ENCODE data around the gene NUP98. TPM values are rescaled to one million over a fixed set of nuclear protein-coding genes. Genes with fewer than 3 reads are reported as not detected.

The NUP98 gene
- total and polyA plus RNA-seq, 10 of the 15 experiments (the other 5 are each of a cell fraction or from before 2014, with no cell fraction given) = 21.7 to 108 (median 78.9) TPM

DNA sequence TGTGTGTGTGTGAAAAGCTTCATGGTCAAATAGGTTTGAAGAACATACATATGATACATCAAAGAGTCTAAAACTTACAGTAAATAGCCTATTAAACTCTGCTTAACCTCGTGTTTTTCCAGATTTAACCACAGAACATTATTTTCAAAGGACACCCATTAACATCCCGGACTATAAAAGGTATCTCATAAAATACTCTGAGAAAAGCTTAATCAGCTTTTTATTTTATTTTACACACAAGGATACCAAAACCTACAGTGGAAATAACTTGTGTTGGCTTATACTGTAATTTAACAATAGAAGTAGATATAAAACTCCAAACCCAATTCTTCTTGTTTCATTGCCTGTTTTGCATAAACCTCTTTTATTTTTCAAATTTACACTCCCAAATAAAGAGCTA, 76.4 kb downstream of the NUP98 start:
- Histone ChIP-seq H3K9me3 (replicated peaks; ENCODE audit: control insufficient read depth, insufficient read depth, low read length) (no peaks in the 10 kb centered on the region), H2AFZ (ENCODE audit: control insufficient read depth, low read depth, low read length) (no peak overlapping the region), H3K36me3 (ENCODE audit: control insufficient read depth in 2 of 2, insufficient read depth in 2 of 2, low read length in 1 of 2) (peaks cover 16 to 32% of the 10 kb centered on the region in 2 experiments), H3K27ac (ENCODE audit: control insufficient read depth, insufficient read depth) (no peak overlapping the region), H4K20me1 (ENCODE audit: control insufficient read depth, insufficient read depth) (no peaks in the 10 kb centered on the region), H3K79me2 (ENCODE audit: control insufficient read depth, insufficient read depth, low read length) (no peaks in the 10 kb centered on the region), H3K4me2 (ENCODE audit: control insufficient read depth, insufficient read depth) (no peak overlapping the region), H3K9ac (ENCODE audit: control insufficient read depth, insufficient read depth, low read length) (no peak overlapping the region), H3K4me1 (ENCODE audit: control insufficient read depth, insufficient read depth, low read length) (no peaks in the 10 kb centered on the region), H3K4me3 (no peak overlapping the region), H3K27me3 (replicated peaks in 1 of 2; ENCODE audit: control insufficient read depth in 2 of 2, insufficient read depth in 2 of 2, low read length in 1 of 2) (no peaks in the 10 kb centered on the region)
- WGBS (ENCODE audit: insufficient coverage, insufficient replicate concordance, low lambda C conversion rate, missing lambda C conversion rate) = 94% methylated on average over 2 of the region's 2 CpGs
- in situ Hi-C loops (cut with MboI) = no loop called here
- intact Hi-C loops (cut with micrococcal nuclease; ENCODE audit: unreplicated experiment) = loop anchor here (10.0 kb wide), 1 partner anchor 54 kb away; no protein-coding TSS in a partner anchor
- no peak for FAIRE-seq
- DNase-seq (ENCODE audit: low read depth, low spot score) = no peak
- no TSS peak for BruUV-seq (replicated peaks)
- ChIA-PET SMC1A (ENCODE audit: uncharacterized antibody, unreplicated experiment) (interaction anchor here (0.6 to 1.2 kb wide), 5 partner anchors 9 to 344 kb away, joined by 3 to 4 read pairs (median 4); no protein-coding TSS in a partner anchor), RAD21 (ENCODE audit: unreplicated experiment) (interaction anchor here (1.2 kb wide), 1 partner anchor 87 kb away, joined by 3 read pairs; the partner anchor contains the start of gene PGAP2), POLR2A (interaction anchor here (0.9 kb wide), 1 partner anchor 14 kb away, joined by 3 read pairs; no protein-coding TSS in a partner anchor), CTCF (interaction anchor here (0.6 to 1.4 kb wide), 2 partner anchors 120 to 121 kb away, joined by 3 read pairs; no protein-coding TSS in a partner anchor)
- ATAC-seq = no peak
- TF ChIP-seq SUPT20H (IDR thresholded peaks at IDR 0.05; ENCODE audit: borderline replicate concordance, control insufficient read depth, low read depth, low read length) (no peak), TCF12 (IDR thresholded peaks at IDR 0.05; ENCODE audit: low read depth, low read length) (no peak), GABPA (IDR thresholded peaks at IDR 0.05; ENCODE audit: low read depth) (no peak), EED (IDR thresholded peaks at IDR 0.05; ENCODE audit: low read depth) (no peak), NFYA (IDR thresholded peaks at IDR 0.05; ENCODE audit: borderline replicate concordance, low read depth, low read length) (no peak), SIX5 (IDR thresholded peaks at IDR 0.05; ENCODE audit: low read depth, low read length, severe bottlenecking) (no peak), JUND (IDR thresholded peaks at IDR 0.05; ENCODE audit: low read depth, low read length) (no peak), LARP7 (IDR thresholded peaks at IDR 0.05) (no peak)
- TF ChIP-seq, protein P1, sequence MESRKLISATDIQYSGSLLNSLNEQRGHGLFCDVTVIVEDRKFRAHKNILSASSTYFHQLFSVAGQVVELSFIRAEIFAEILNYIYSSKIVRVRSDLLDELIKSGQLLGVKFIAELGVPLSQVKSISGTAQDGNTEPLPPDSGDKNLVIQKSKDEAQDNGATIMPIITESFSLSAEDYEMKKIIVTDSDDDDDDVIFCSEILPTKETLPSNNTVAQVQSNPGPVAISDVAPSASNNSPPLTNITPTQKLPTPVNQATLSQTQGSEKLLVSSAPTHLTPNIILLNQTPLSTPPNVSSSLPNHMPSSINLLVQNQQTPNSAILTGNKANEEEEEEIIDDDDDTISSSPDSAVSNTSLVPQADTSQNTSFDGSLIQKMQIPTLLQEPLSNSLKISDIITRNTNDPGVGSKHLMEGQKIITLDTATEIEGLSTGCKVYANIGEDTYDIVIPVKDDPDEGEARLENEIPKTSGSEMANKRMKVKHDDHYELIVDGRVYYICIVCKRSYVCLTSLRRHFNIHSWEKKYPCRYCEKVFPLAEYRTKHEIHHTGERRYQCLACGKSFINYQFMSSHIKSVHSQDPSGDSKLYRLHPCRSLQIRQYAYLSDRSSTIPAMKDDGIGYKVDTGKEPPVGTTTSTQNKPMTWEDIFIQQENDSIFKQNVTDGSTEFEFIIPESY (IDR thresholded peaks at IDR 0.05) = no peak
- TF ChIP-seq, protein P2, sequence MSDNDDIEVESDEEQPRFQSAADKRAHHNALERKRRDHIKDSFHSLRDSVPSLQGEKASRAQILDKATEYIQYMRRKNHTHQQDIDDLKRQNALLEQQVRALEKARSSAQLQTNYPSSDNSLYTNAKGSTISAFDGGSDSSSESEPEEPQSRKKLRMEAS (IDR thresholded peaks at IDR 0.05; ENCODE audit: low read depth, low read length) = no peak

All from GM12878 (cell line).